ENCODE results near the gene TYW5. TPM values are rescaled to one million over a fixed set of nuclear protein-coding genes. Genes with fewer than 3 reads are reported as not detected.

Gene TYW5, protein sequence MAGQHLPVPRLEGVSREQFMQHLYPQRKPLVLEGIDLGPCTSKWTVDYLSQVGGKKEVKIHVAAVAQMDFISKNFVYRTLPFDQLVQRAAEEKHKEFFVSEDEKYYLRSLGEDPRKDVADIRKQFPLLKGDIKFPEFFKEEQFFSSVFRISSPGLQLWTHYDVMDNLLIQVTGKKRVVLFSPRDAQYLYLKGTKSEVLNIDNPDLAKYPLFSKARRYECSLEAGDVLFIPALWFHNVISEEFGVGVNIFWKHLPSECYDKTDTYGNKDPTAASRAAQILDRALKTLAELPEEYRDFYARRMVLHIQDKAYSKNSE
- total RNA-seq, result 10 to 100 TPM in 4 of 9 donors, 1 to 10 TPM in 5; 4.6 to 16.9 (median 7.2) TPM
- 10 to 100 TPM in 1 of 3 donors, 1 to 10 TPM in 2; 6.5 to 10.2 (median 8.7) TPM for polyA plus RNA-seq
- long read RNA-seq, donor 1, full-length matches to known transcripts, result 2 of 2 reads
- long read RNA-seq, donor 1, partial matches to known transcripts, result 0 of 2 reads
- long read RNA-seq, donor 1, other reads (novel, unspliced or antisense), result 0 of 2 reads
- long read RNA-seq, donor 2, full-length matches to known transcripts, result 2 of 2 reads
- long read RNA-seq, donor 2, partial matches to known transcripts, result 0 of 2 reads
- long read RNA-seq, donor 2, other reads (novel, unspliced or antisense), result 0 of 2 reads
- long read RNA-seq, donor 3, full-length matches to known transcripts, result 3 of 35 reads
- long read RNA-seq, donor 3, partial matches to known transcripts, result 10 of 35 reads
- long read RNA-seq, donor 3, other reads (novel, unspliced or antisense), result 22 of 35 reads
- long read RNA-seq, donor 4, full-length matches to known transcripts, result 2 of 4 reads
- long read RNA-seq, donor 4, partial matches to known transcripts, result 2 of 4 reads
- long read RNA-seq, donor 4, other reads (novel, unspliced or antisense), result 0 of 4 reads
- long read RNA-seq, donor 5, full-length matches to known transcripts, result 7 of 13 reads
- long read RNA-seq, donor 5, partial matches to known transcripts, result 3 of 13 reads
- long read RNA-seq, donor 5, other reads (novel, unspliced or antisense), result 3 of 13 reads
- long read RNA-seq, donor 6, full-length matches to known transcripts, result 2 of 2 reads
- long read RNA-seq, donor 6, partial matches to known transcripts, result 0 of 2 reads
- long read RNA-seq, donor 6, other reads (novel, unspliced or antisense), result 0 of 2 reads
- long read RNA-seq, donor 7, result 0 reads
- long read RNA-seq, donor 8, full-length matches to known transcripts, result 1 of 1 reads
- long read RNA-seq, donor 8, partial matches to known transcripts, result 0 of 1 reads
- long read RNA-seq, donor 8, other reads (novel, unspliced or antisense), result 0 of 1 reads
- long read RNA-seq, donor 9, full-length matches to known transcripts, result 3 of 3 reads
- long read RNA-seq, donor 9, partial matches to known transcripts, result 0 of 3 reads
- long read RNA-seq, donor 9, other reads (novel, unspliced or antisense), result 0 of 3 reads
- long read RNA-seq, donor 10, full-length matches to known transcripts, result 5 of 5 reads
- long read RNA-seq, donor 10, partial matches to known transcripts, result 0 of 5 reads
- long read RNA-seq, donor 10, other reads (novel, unspliced or antisense), result 0 of 5 reads

DNA sequence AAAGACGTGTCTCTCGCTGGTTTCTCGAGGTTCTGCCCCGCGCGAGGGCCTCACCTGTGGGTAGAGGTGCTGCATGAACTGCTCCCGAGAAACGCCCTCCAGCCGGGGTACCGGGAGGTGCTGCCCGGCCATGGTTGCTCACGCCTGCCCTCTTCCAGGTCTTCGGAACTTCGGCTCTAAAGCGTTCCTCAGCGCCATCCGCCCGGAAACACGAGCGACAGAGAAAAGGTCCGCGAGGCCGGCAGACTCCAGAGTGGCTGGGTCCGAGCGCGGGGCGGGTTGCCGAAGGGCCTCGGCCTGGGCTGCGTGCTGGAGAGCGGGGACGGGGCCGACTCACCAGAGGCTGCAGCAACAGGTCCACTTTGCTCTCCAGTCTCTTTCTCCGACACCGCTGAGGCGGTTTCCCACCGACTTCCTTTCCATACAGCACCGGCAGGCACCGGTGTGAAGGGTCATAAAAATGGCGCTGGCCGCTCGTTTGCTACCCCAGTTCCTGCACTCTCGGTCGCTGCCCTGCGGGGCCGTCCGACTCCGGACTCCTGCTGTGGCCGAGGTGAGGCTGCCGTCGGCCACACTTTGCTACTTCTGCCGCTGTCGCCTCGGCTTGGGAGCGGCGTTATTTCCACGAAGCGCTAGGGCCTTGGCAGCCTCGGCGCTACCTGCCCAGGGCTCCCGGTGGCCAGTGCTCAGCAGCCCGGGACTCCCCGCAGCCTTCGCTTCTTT, at the start of gene TYW5, which contains the start of gene MAIP1:
Gene TYW5, minus strand, starts transcription at position 153 of the 723 bp plus-strand sequence. Its CDS starts 21 bp downstream, at position 132.
Gene MAIP1, plus strand, starts transcription at position 244 of the 723 bp plus-strand sequence. Its CDS starts 217 bp downstream, at position 461.
- peaks cover 23 to 45% of the 10 kb centered on the region in 2 donors for H3K4me1 ChIP-seq (replicated peaks in 1 of 2)
- peak within 1 kb of the TSS; percentile 55 to 97 (median 89) for H3K27ac ChIP-seq
- no peaks in the 10 kb centered on the region for H3K9me3 ChIP-seq (replicated peaks in 1 of 3)
- peak within 1 kb of the TSS; percentile 70 to 94 (median 76) for H3K4me3 ChIP-seq
- intact Hi-C loops (cut with DNase I), result no loop called here
- 0% methylated on average over 17 to 64 of the region's 64 CpGs for WGBS, 4 donors
- peak; percentile 63 to 88 for TF ChIP-seq POLR2A (IDR thresholded peaks at IDR 0.05)
- TF ChIP-seq, protein P1, sequence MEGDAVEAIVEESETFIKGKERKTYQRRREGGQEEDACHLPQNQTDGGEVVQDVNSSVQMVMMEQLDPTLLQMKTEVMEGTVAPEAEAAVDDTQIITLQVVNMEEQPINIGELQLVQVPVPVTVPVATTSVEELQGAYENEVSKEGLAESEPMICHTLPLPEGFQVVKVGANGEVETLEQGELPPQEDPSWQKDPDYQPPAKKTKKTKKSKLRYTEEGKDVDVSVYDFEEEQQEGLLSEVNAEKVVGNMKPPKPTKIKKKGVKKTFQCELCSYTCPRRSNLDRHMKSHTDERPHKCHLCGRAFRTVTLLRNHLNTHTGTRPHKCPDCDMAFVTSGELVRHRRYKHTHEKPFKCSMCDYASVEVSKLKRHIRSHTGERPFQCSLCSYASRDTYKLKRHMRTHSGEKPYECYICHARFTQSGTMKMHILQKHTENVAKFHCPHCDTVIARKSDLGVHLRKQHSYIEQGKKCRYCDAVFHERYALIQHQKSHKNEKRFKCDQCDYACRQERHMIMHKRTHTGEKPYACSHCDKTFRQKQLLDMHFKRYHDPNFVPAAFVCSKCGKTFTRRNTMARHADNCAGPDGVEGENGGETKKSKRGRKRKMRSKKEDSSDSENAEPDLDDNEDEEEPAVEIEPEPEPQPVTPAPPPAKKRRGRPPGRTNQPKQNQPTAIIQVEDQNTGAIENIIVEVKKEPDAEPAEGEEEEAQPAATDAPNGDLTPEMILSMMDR (IDR thresholded peaks at IDR 0.05), result peak in 2 of 6 experiments; percentile 17 to 22
- H3K36me3 ChIP-seq (replicated peaks in 1 of 2), result peaks cover 0 to 13% of the 10 kb centered on the region in 2 donors
- DNase-seq, result peak; percentile 79 to 90 (median 84)
- H3K27me3 ChIP-seq, result no peaks in the 10 kb centered on the region

DNA sequence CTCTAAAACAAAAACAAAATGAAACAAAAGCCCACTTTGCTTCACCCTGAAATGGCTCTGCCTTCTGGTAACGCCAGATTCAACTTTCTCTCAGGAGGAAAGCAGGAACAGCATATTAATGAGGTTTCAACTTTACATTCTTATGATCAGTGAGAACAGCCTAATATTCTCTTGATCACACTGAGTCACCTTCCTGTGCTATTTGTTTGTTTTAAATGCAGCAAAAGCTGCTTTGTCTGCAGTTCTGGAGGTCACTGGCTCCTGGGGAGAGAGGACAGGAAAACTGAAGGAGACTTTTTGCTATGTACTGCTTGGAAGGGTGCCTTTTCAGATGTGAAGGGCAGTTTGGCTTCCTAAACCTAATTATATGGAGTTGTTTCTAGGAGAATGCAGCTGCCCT, 48.2 kb upstream of the TYW5 start:
- H3K27ac ChIP-seq, result no peak overlapping the region
- no peak for DNase-seq
- no peaks in the 10 kb centered on the region for H3K4me1 ChIP-seq (replicated peaks in 1 of 2)
- intact Hi-C loops (cut with DNase I), result no loop called here
- H3K9me3 ChIP-seq (replicated peaks in 1 of 3), result no peaks in the 10 kb centered on the region
- H3K27me3 ChIP-seq, result no peaks in the 10 kb centered on the region
- TF ChIP-seq, protein P1 (IDR thresholded peaks at IDR 0.05), result no peak
- no peak for TF ChIP-seq POLR2A (IDR thresholded peaks at IDR 0.05)
- no peak overlapping the region for H3K4me3 ChIP-seq
- no peaks in the 10 kb centered on the region for H3K36me3 ChIP-seq (replicated peaks in 1 of 2)
- WGBS, 4 donors, result 74 to 83% (median 80%) methylated on average over 1 of the region's 1 CpG

DNA sequence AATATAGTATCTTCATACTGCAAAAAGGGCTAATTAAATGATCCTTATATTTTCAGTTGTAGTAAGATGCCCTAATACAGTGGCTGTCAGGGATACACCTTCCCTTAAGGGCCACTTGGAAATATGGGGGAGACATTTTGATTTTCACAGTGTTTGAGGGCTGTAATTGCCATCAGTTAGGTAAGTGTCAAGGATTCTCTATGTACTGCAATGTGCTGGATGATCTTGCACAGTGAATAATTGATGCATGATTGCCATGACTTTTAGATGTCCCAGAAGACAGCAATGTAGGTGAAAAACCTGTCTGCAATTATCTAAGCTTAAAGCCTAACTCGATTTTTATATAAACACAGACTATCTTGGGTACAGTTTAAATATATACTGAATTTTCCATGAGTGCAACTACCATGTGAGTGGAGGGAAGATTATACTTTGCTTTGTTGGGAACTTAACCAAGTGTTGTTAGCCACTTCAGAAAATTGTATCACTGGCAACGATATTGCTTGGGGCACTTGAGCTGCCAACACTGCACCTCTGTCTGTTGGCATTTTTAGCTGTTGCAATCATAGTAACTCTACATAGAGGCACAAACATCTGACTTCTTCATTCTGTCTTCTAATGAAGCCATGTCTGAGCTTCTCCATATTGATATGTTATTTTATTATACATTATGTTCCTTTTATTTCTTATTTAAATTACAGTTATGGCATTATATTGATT, 45.3 kb upstream of the TYW5 start:
- WGBS, 4 donors, result 71 to 79% (median 75%) methylated on average over 2 of the region's 2 CpGs
- Histone ChIP-seq H3K4me3 (no peak overlapping the region), H3K27me3 (no peaks in the 10 kb centered on the region), H3K36me3 (replicated peaks in 1 of 2) (no peaks in the 10 kb centered on the region), H3K4me1 (replicated peaks in 1 of 2) (no peaks in the 10 kb centered on the region), H3K27ac (no peak overlapping the region), H3K9me3 (replicated peaks in 1 of 3) (no peaks in the 10 kb centered on the region)
- intact Hi-C loops (cut with DNase I), result no loop called here
- no peak for DNase-seq
- TF ChIP-seq, protein P1 (IDR thresholded peaks at IDR 0.05), result no peak
- TF ChIP-seq POLR2A (IDR thresholded peaks at IDR 0.05), result no peak
